Left cardiac atrium (tissue), 4 donors: ENCODE results near the gene ERBB4. TPM values are rescaled to one million over a fixed set of nuclear protein-coding genes. Genes with fewer than 3 reads are reported as not detected.
A peak's percentile ranks its signal among the peaks of the same experiment; 100 is the strongest.
"Not testable (repeated sequence)": the region's sequence is repeated elsewhere in the genome, so short reads cannot be mapped to it uniquely, and the experiment has no call there.

Experiments
- ATAC-seq, 2 donors: fragments of 200-7000 bp; cut with Tn5 transposase; one replicate each; pipeline ENCODE4 v1.9.1; 2020; ENCODE audit warnings: mild to moderate bottlenecking in 2 of 2, moderate library complexity in 2 of 2
- DNase-seq: peaks from one replicate; pipeline ENCODE4 v3.0.0-alpha.2; 2020
- intact Hi-C, 2 donors: fragments of 100-400 bp; cut with DNase I; formaldehyde crosslinking; loops; one replicate each; pipeline versions ENCODE4 v1.14.1 to v1.15.1; 2022 to 2023
- total RNA-seq, 2 donors: library from RNA; stranded (reverse); fragmentation: NEBNext Ultra II Directional; extraction: Animal tissue kit (Norgen Biotek cat#: 25700); gene quantifications; one replicate each; pipeline ENCODE4 v1.2.1, GENCODE V29; 2021
- donor health status: DM: no; HTN: yes; CAD: no.
- donor health status: DM: no; HTN: yes; CAD: no; lungs with severe emphysema.
- donor health status: DM: yes; HTN: yes; CAD: no.
- donor health status: Dilated cardiomyopathy.

The ERBB4 gene
- total RNA-seq, 2 donors from 2014 or later: 17.9 to 20.6 TPM

GRCh38 chr2:212531499-212531898 is 7.1 kb downstream of the ERBB4 start:
- ATAC-seq: no peak
- intact Hi-C loops: no loop called here
- no peak for DNase-seq

GRCh38 chr2:212530991-212531390 is 7.6 kb downstream of the ERBB4 start:
- DNase-seq: no peak
- no peak for ATAC-seq
- intact Hi-C loops: no loop called here

GRCh38 chr2:212530373-212530772 is 8.2 kb downstream of the ERBB4 start:
- intact Hi-C loops: no loop called here
- no peak for DNase-seq
- peak in 1 of 2 donors; percentile 34 for ATAC-seq

- ATAC-seq: peak; percentile 70 to 72
- intact Hi-C loops: loop anchor here in 1 of 2 donors (10.0 kb wide), 1 partner anchor 513 kb away; no protein-coding TSS in a partner anchor
- DNase-seq: peak; percentile 24
Observed at GRCh38 chr2:212528106-212528856, 10.3 kb downstream of the ERBB4 start.

- no peak for DNase-seq
- no peak for ATAC-seq
- intact Hi-C loops: loop anchor here in 1 of 2 donors (10.0 kb wide), 1 partner anchor 511 kb away; no protein-coding TSS in a partner anchor
Observed at GRCh38 chr2:212526059-212526458, 12.5 kb downstream of the ERBB4 start.

- ATAC-seq (no peak), DNase-seq (no peak)
- intact Hi-C loops: loop anchor here in 1 of 2 donors (5.0 to 10.0 kb wide), 2 partner anchors 161 to 509 kb away; no protein-coding TSS in a partner anchor
Observed at GRCh38 chr2:212523756-212524155, 14.8 kb downstream of the ERBB4 start.

- ATAC-seq: peak in 1 of 2 donors; percentile 57
- intact Hi-C loops: loop anchor here in 1 of 2 donors (5.0 to 10.0 kb wide), 2 partner anchors 158 to 506 kb away; no protein-coding TSS in a partner anchor
- no peak for DNase-seq
Observed at GRCh38 chr2:212520340-212520739, 18.3 kb downstream of the ERBB4 start.

- intact Hi-C loops: no loop called here
- ATAC-seq (no peak), DNase-seq (no peak)
Observed at GRCh38 chr2:212517693-212518092, 20.9 kb downstream of the ERBB4 start.

GRCh38 chr2:212505586-212505985 is 33.0 kb downstream of the ERBB4 start:
- DNase-seq (no peak), ATAC-seq (no peak)
- intact Hi-C loops: no loop called here

- ATAC-seq: no peak
- intact Hi-C loops: no loop called here
- DNase-seq: no peak
Observed at GRCh38 chr2:212495046-212495445, 43.6 kb downstream of the ERBB4 start.

- DNase-seq: no peak
- no peak for ATAC-seq
- intact Hi-C loops: no loop called here
Observed at GRCh38 chr2:212494418-212495020, 44.1 kb downstream of the ERBB4 start.

GRCh38 chr2:212489719-212490346 is 48.8 kb downstream of the ERBB4 start:
- intact Hi-C loops: no loop called here
- ATAC-seq (no peak), DNase-seq (no peak)

GRCh38 chr2:212488611-212489010 is 50.0 kb downstream of the ERBB4 start:
- intact Hi-C loops: no loop called here
- no peak for ATAC-seq
- no peak for DNase-seq

- ATAC-seq: no peak
- DNase-seq: no peak
- intact Hi-C loops: no loop called here
Observed at GRCh38 chr2:212484563-212485080, 54.0 kb downstream of the ERBB4 start.

- DNase-seq: no peak
- intact Hi-C loops: no loop called here
- ATAC-seq: no peak
Observed at GRCh38 chr2:212480447-212480846, 58.2 kb downstream of the ERBB4 start.

GRCh38 chr2:212477571-212477970 is 61.0 kb downstream of the ERBB4 start:
- ATAC-seq: no peak
- no peak for DNase-seq
- intact Hi-C loops: no loop called here

- no peak for ATAC-seq
- DNase-seq: no peak
- intact Hi-C loops: no loop called here
Observed at GRCh38 chr2:212473211-212473610, 65.4 kb downstream of the ERBB4 start.

- intact Hi-C loops, DNase-seq, ATAC-seq: not testable (repeated sequence)
Observed at GRCh38 chr2:212467551-212467950, 71.1 kb downstream of the ERBB4 start.

- ATAC-seq (no peak), DNase-seq (no peak)
- intact Hi-C loops: no loop called here
Observed at GRCh38 chr2:212465456-212465855, 73.1 kb downstream of the ERBB4 start.

- ATAC-seq, DNase-seq, intact Hi-C loops: not testable (repeated sequence)
Observed at GRCh38 chr2:212461708-212462107, 76.9 kb downstream of the ERBB4 start.
